Fibroblast of lung (primary cell): Measurements from ENCODE around the gene DDI1. TPM values are rescaled to one million over a fixed set of nuclear protein-coding genes. Genes with fewer than 3 reads are reported as not detected.
A peak's percentile ranks its signal among the peaks of the same experiment; 100 is the strongest.

Experiments
- DNase-seq, 2 donors: peaks; one replicate each; pipeline versions ENCODE4 v3.0.0 to v3.0.0-alpha.2; 2010; ENCODE audit warnings: low read depth in 2 of 2
- H2AFZ ChIP-seq: 2 replicates; pipeline ENCODE4 v1.5.1; 2012; ENCODE audit warnings: low read length, control low read depth, inconsistent platforms
- H3K27ac ChIP-seq: 2 replicates; pipeline ENCODE4 v1.5.1; 2011; ENCODE audit warnings: low read length, control low read depth; ENCODE audit not compliant: insufficient read depth
- H3K27me3 ChIP-seq: 2 replicates; pipeline ENCODE4 v1.5.1; 2011; ENCODE audit warnings: mild to moderate bottlenecking, low read length; ENCODE audit not compliant: control insufficient read depth, insufficient read depth
- H3K36me3 ChIP-seq: 2 replicates; pipeline ENCODE4 v1.5.1; 2011; ENCODE audit warnings: low read length; ENCODE audit not compliant: control insufficient read depth, insufficient read depth
- H3K4me1 ChIP-seq: 2 replicates; pipeline ENCODE4 v1.5.1; 2011; ENCODE audit warnings: low read length; ENCODE audit not compliant: control insufficient read depth, insufficient read depth; ENCODE audit errors: extremely low read depth
- H3K4me2 ChIP-seq: 2 replicates; pipeline ENCODE4 v1.5.1; 2011; ENCODE audit warnings: low read length, control low read depth; ENCODE audit not compliant: insufficient read depth; ENCODE audit errors: extremely low read depth
- H3K4me3 ChIP-seq, 4 experiments: fragments of 200-600 bp in 1 of 4; sonication (generic) in 1 of 4; replicated peaks in 1 of 4; 2 replicates each; pipeline ENCODE4 v1.5.1; 2011 to 2016; ENCODE audit warnings: low read length in 4 of 4, low read depth in 3 of 4, mild to moderate bottlenecking in 3 of 4, control low read depth in 2 of 4, inconsistent platforms in 1 of 4, mixed read lengths in 1 of 4; ENCODE audit not compliant: insufficient read depth in 1 of 4; ENCODE audit errors: control extremely low read depth in 1 of 4
- H3K79me2 ChIP-seq: 2 replicates; pipeline ENCODE4 v1.5.1; 2012; ENCODE audit warnings: mild to moderate bottlenecking, low read length, inconsistent platforms; ENCODE audit not compliant: control insufficient read depth, insufficient read depth
- H3K9ac ChIP-seq: 2 replicates; pipeline ENCODE4 v1.5.1; 2011; ENCODE audit warnings: mild to moderate bottlenecking, low read length, control low read depth; ENCODE audit not compliant: insufficient read depth
- H3K9me3 ChIP-seq: 2 replicates; pipeline ENCODE4 v1.5.1; 2012; ENCODE audit warnings: low read depth, low read length; ENCODE audit not compliant: control insufficient read depth, insufficient read depth
- H4K20me1 ChIP-seq: 2 replicates; pipeline ENCODE4 v1.5.1; 2011; ENCODE audit warnings: low read length; ENCODE audit not compliant: control insufficient read depth, insufficient read depth; ENCODE audit errors: extremely low read depth
- EZH2 ChIP-seq: IDR thresholded peaks from 2 replicates; pipeline ENCODE4 v1.5.1; 2012; ENCODE audit warnings: low read length, control low read depth, mild to moderate bottlenecking; ENCODE audit errors: missing control alignments
- polyA plus RNA-seq, 2 donors: library from polyadenylated mRNA; depleted of rRNA in 1 of 2; stranded (reverse) in 1 of 2; unstranded in 1 of 2; fragments of >200 nt; gene quantifications; 2 replicates each; pipeline ENCODE4 v1.2.1, GENCODE V29; 2011 to 2012; ENCODE audit warnings: missing spikeins in 1 of 2
- total RNA-seq: library from RNA; depleted of rRNA; stranded (reverse); fragments of >200 nt; gene quantifications from 2 replicates; pipeline ENCODE4 v1.2.1, GENCODE V29; 2014
- TF ChIP-seq, protein P1 (sequence below), 2 donors: IDR thresholded peaks in 1 of 2; conservative IDR thresholded peaks in 1 of 2; 1 replicate in 1 of 2; 2 replicates in 1 of 2; pipeline ENCODE4 v1.5.1; 2011 to 2012; ENCODE audit warnings: low read length in 2 of 2, control low read depth in 1 of 2, inconsistent platforms in 1 of 2, low read depth in 1 of 2, mild to moderate bottlenecking in 1 of 2

Gene DDI1
- total and polyA plus RNA-seq, 2 donors (not counting 1 experiment from before 2014, with no cell fraction given): not detected

DNA sequence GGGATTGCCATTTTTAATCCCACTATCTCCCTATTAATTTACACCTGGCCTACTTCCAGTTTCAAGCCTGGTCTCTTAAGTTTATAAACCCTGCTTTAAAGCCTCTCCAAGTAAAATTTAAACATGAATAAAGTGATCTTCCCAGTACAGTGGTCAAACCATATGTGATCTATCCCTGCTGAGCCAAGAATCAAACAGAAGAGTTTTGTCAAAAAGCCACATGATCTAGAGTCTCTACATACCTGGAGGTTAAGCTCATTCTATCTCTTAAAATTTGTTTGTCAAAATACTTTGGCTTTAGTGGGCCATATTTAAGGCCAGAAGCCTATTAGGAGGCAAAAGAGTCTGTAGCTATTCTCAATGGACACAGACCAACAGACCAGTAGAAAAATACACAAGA lies 42.9 kb upstream of the DDI1 start:
- TF ChIP-seq EZH2: no peak
- TF ChIP-seq, protein P1, sequence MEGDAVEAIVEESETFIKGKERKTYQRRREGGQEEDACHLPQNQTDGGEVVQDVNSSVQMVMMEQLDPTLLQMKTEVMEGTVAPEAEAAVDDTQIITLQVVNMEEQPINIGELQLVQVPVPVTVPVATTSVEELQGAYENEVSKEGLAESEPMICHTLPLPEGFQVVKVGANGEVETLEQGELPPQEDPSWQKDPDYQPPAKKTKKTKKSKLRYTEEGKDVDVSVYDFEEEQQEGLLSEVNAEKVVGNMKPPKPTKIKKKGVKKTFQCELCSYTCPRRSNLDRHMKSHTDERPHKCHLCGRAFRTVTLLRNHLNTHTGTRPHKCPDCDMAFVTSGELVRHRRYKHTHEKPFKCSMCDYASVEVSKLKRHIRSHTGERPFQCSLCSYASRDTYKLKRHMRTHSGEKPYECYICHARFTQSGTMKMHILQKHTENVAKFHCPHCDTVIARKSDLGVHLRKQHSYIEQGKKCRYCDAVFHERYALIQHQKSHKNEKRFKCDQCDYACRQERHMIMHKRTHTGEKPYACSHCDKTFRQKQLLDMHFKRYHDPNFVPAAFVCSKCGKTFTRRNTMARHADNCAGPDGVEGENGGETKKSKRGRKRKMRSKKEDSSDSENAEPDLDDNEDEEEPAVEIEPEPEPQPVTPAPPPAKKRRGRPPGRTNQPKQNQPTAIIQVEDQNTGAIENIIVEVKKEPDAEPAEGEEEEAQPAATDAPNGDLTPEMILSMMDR (conservative IDR thresholded peaks at IDR 0.05 in 1 of 2, IDR thresholded peaks at IDR 0.05 in 1 of 2; ENCODE audit: low read depth in 1 of 2, low read length in 2 of 2): no peak
- DNase-seq: peak in 1 of 2 donors; percentile 75
- no peak overlapping the region for H3K4me2 ChIP-seq

DNA sequence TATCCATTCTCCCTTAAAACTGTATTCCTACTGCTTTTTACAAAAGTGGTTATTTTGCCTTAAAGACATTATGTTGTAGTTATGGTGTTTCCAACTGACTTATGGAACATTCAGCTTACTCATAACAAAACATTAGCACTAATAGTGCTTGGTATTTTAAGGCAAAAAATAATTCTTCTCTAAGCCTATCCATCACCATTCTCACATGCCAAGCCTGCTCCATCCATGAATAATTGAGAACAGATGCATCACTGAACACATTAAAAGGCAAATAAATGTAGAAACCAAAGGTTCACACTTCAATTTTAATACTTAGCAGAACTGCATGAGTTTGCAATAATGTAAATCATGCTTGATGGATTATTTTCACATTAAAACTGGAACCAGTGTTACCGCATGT lies 42.3 kb upstream of the DDI1 start:
- H3K9me3 ChIP-seq: no peaks in the 10 kb centered on the region
- peak in 1 of 2 donors; percentile 61 for DNase-seq
- H3K27ac ChIP-seq: no peak overlapping the region
- no peaks in the 10 kb centered on the region for H3K36me3 ChIP-seq
- TF ChIP-seq, protein P1 (conservative IDR thresholded peaks at IDR 0.05 in 1 of 2, IDR thresholded peaks at IDR 0.05 in 1 of 2; ENCODE audit: low read depth in 1 of 2, low read length in 2 of 2): no peak
- TF ChIP-seq EZH2: no peak
- no peak overlapping the region for H3K4me2 ChIP-seq
- no peaks in the 10 kb centered on the region for H4K20me1 ChIP-seq
- H3K27me3 ChIP-seq: no peaks in the 10 kb centered on the region
- H3K4me3 ChIP-seq: no peak overlapping the region
- no peak overlapping the region for H2AFZ ChIP-seq
- no peak overlapping the region for H3K9ac ChIP-seq
- no peaks in the 10 kb centered on the region for H3K4me1 ChIP-seq
- H3K79me2 ChIP-seq: no peaks in the 10 kb centered on the region

More for the DNA sequence above, 42.9 kb upstream of the DDI1 start:
- no peaks in the 10 kb centered on the region for H3K9me3 ChIP-seq
- no peaks in the 10 kb centered on the region for H3K4me1 ChIP-seq
- H3K27ac ChIP-seq: no peak overlapping the region
- no peak overlapping the region for H2AFZ ChIP-seq
- no peak overlapping the region for H3K4me3 ChIP-seq
- H3K27me3 ChIP-seq: no peaks in the 10 kb centered on the region
- H3K79me2 ChIP-seq: no peaks in the 10 kb centered on the region
- no peaks in the 10 kb centered on the region for H4K20me1 ChIP-seq
- H3K36me3 ChIP-seq: no peaks in the 10 kb centered on the region
- no peak overlapping the region for H3K9ac ChIP-seq

- Histone ChIP-seq H3K4me1 (no peaks in the 10 kb centered on the region), H3K4me2 (no peak overlapping the region), H3K27me3 (no peaks in the 10 kb centered on the region), H4K20me1 (no peaks in the 10 kb centered on the region), H3K36me3 (no peaks in the 10 kb centered on the region), H3K79me2 (no peaks in the 10 kb centered on the region), H3K9me3 (no peaks in the 10 kb centered on the region), H3K4me3 (no peak overlapping the region), H3K9ac (no peak overlapping the region), H2AFZ (no peak overlapping the region), H3K27ac (no peak overlapping the region)
- TF ChIP-seq, protein P1 (conservative IDR thresholded peaks at IDR 0.05 in 1 of 2, IDR thresholded peaks at IDR 0.05 in 1 of 2; ENCODE audit: low read depth in 1 of 2, low read length in 2 of 2): no peak
- TF ChIP-seq EZH2: no peak
- DNase-seq: no peak
These were observed 41.9 kb upstream of the DDI1 start for GRCh38 chr11:103994518-103994917.
